ENCODE results near the gene KRTAP5-11. TPM values are rescaled to one million over a fixed set of nuclear protein-coding genes. Genes with fewer than 3 reads are reported as not detected.
"Not testable (repeated sequence)": the region's sequence is repeated elsewhere in the genome, so short reads cannot be mapped to it uniquely, and the experiment has no call there.

Gene KRTAP5-11
- total and polyA plus RNA-seq, 5 donors from 2014 or later: not detected

DNA sequence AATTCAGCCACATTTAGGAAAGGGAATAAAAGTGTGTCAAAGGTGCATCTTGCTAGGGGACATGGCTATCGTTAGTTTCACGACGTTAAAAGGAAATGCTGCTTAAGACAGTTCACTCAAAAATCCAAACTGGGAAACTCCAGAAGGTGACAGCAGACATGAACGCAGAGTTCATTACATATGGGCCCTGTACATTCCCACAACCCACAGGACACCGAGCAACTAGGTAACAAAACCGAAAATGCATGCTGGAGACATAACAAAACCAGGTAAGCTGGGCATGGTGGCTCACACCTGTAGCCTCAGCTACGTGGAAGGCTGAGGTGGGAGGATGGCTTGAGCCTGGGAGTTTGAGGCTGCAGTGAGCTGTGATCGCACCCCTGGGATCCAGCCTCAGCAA is 15.0 kb downstream of the KRTAP5-11 start:
- not testable (repeated sequence) for H3K4me1 ChIP-seq (ENCODE audit: control insufficient read depth, insufficient read depth, low read length, poor library complexity, severe bottlenecking); H3K4me1 Mint-ChIP-seq; H3K36me3 ChIP-seq (ENCODE audit: control insufficient read depth, insufficient read depth, low read length); H3K4me3 Mint-ChIP-seq; H3K36me3 Mint-ChIP-seq; H3K27me3 ChIP-seq (ENCODE audit: control insufficient read depth, insufficient read depth, low read length); H3K27ac ChIP-seq (ENCODE audit: insufficient read depth, low read length, poor library complexity, severe bottlenecking); H3K9me3 Mint-ChIP-seq; H3K27ac Mint-ChIP-seq; DNase-seq; ATAC-seq (ENCODE audit: low read depth in 2 of 2); H3K9me3 ChIP-seq (ENCODE audit: control insufficient read depth in 2 of 2, low read length in 2 of 2); H3K4me3 ChIP-seq (ENCODE audit: low read depth, low read length)
- peaks cover 23% of the 10 kb centered on the region for H3K27me3 Mint-ChIP-seq

- H3K27me3 ChIP-seq (ENCODE audit: control insufficient read depth, insufficient read depth, low read length); H3K36me3 Mint-ChIP-seq; H3K9me3 Mint-ChIP-seq; H3K4me3 Mint-ChIP-seq; H3K27ac Mint-ChIP-seq; H3K4me3 ChIP-seq (ENCODE audit: low read depth, low read length); H3K36me3 ChIP-seq (ENCODE audit: control insufficient read depth, insufficient read depth, low read length); H3K4me1 ChIP-seq (ENCODE audit: control insufficient read depth, insufficient read depth, low read length, poor library complexity, severe bottlenecking); DNase-seq; H3K9me3 ChIP-seq (ENCODE audit: control insufficient read depth in 2 of 2, low read length in 2 of 2); H3K4me1 Mint-ChIP-seq; ATAC-seq (ENCODE audit: low read depth in 2 of 2); H3K27ac ChIP-seq (ENCODE audit: insufficient read depth, low read length, poor library complexity, severe bottlenecking): not testable (repeated sequence)
- H3K27me3 Mint-ChIP-seq: peaks cover 23% of the 10 kb centered on the region
These were observed 15.8 kb downstream of the KRTAP5-11 start for GRCh38 chr11:71566626-71567599.

GRCh38 chr11:71566081-71566620 is 16.5 kb downstream of the KRTAP5-11 start:
- H3K27me3 Mint-ChIP-seq: peaks cover 28% of the 10 kb centered on the region
- peaks cover 13% of the 10 kb centered on the region for H3K27me3 ChIP-seq (ENCODE audit: control insufficient read depth, insufficient read depth, low read length)
- H3K4me3 ChIP-seq (ENCODE audit: low read depth, low read length): no peak overlapping the region
- no peak overlapping the region for H3K27ac Mint-ChIP-seq
- H3K4me1 Mint-ChIP-seq: peaks cover 0 to 3% (median 0%) of the 10 kb centered on the region in 4 donors
- no peak overlapping the region for H3K4me3 Mint-ChIP-seq
- no peaks in the 10 kb centered on the region for H3K36me3 ChIP-seq (ENCODE audit: control insufficient read depth, insufficient read depth, low read length)
- peaks cover 0 to 3% (median 0%) of the 10 kb centered on the region in 7 donors for H3K9me3 Mint-ChIP-seq
- DNase-seq (no peak), ATAC-seq (ENCODE audit: low read depth in 2 of 2) (no peak)
- no peak overlapping the region for H3K27ac ChIP-seq (ENCODE audit: insufficient read depth, low read length, poor library complexity, severe bottlenecking)
- H3K9me3 ChIP-seq (ENCODE audit: control insufficient read depth in 2 of 2, low read length in 2 of 2): no peaks in the 10 kb centered on the region
- no peaks in the 10 kb centered on the region for H3K4me1 ChIP-seq (ENCODE audit: control insufficient read depth, insufficient read depth, low read length, poor library complexity, severe bottlenecking)
- no peaks in the 10 kb centered on the region for H3K36me3 Mint-ChIP-seq

DNA sequence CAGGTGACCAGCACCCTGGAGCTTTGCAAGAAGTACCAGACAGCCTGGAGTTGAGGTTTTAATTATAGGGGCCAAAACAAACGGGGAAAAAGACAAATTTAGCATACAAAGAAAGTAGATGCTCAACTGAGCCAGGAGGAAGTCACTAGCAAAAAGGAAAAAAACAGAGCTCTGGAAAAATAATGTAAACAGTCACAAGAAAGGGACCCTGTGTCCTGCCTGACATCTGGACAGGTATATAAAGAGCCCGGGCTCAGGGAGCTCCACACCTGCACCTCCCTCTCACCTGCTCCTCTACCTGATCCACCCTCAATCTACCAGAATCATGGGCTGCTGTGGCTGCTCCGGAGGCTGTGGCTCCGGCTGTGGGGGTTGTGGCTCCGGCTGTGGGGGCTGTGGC is 17.4 kb downstream of the KRTAP5-11 start, which contains the start of gene KRTAP5-10:
KRTAP5-10 (plus strand) TSS at position 301 of the 400 bp plus-strand sequence; CDS start at position 326, 25 bp downstream.
- ATAC-seq (ENCODE audit: low read depth in 2 of 2): no peak
- Histone ChIP-seq H3K9me3 (ENCODE audit: control insufficient read depth in 2 of 2, low read length in 2 of 2) (no peaks in the 10 kb centered on the region), H3K27ac (ENCODE audit: insufficient read depth, low read length, poor library complexity, severe bottlenecking) (no peak within 1 kb of the TSS), H3K4me1 (ENCODE audit: control insufficient read depth, insufficient read depth, low read length, poor library complexity, severe bottlenecking) (no peaks in the 10 kb centered on the region), H3K4me3 (ENCODE audit: low read depth, low read length) (no peak within 1 kb of the TSS), H3K36me3 (ENCODE audit: control insufficient read depth, insufficient read depth, low read length) (no peaks in the 10 kb centered on the region), H3K27me3 (ENCODE audit: control insufficient read depth, insufficient read depth, low read length) (peaks cover 13% of the 10 kb centered on the region)
- H3K9me3 Mint-ChIP-seq: peaks cover 0 to 2% (median 0%) of the 10 kb centered on the region in 7 donors
- no peaks in the 10 kb centered on the region for H3K36me3 Mint-ChIP-seq
- DNase-seq: no peak
- H3K4me1 Mint-ChIP-seq: peaks cover 0 to 3% (median 0%) of the 10 kb centered on the region in 4 donors
- H3K4me3 Mint-ChIP-seq: no peak within 1 kb of the TSS
- peaks cover 29% of the 10 kb centered on the region for H3K27me3 Mint-ChIP-seq
- no peak within 1 kb of the TSS for H3K27ac Mint-ChIP-seq

- peaks cover 34% of the 10 kb centered on the region for H3K27me3 Mint-ChIP-seq
These were observed 18.2 kb downstream of the KRTAP5-11 start for GRCh38 chr11:71564430-71564829.

GRCh38 chr11:71563406-71563805 is 19.3 kb downstream of the KRTAP5-11 start:
- H3K27ac ChIP-seq (ENCODE audit: insufficient read depth, low read length, poor library complexity, severe bottlenecking): no peak overlapping the region
- H3K4me3 ChIP-seq (ENCODE audit: low read depth, low read length): no peak overlapping the region
- Mint-ChIP-seq H3K9me3 (peaks cover 0 to 2% (median 0%) of the 10 kb centered on the region in 7 donors), H3K27ac (no peak overlapping the region), H3K36me3 (no peaks in the 10 kb centered on the region), H3K4me3 (no peak overlapping the region), H3K27me3 (peaks cover 40% of the 10 kb centered on the region), H3K4me1 (peaks cover 0 to 3% (median 0%) of the 10 kb centered on the region in 4 donors)
- no peaks in the 10 kb centered on the region for H3K36me3 ChIP-seq (ENCODE audit: control insufficient read depth, insufficient read depth, low read length)
- peaks cover 13% of the 10 kb centered on the region for H3K27me3 ChIP-seq (ENCODE audit: control insufficient read depth, insufficient read depth, low read length)
- no peaks in the 10 kb centered on the region for H3K4me1 ChIP-seq (ENCODE audit: control insufficient read depth, insufficient read depth, low read length, poor library complexity, severe bottlenecking)
- ATAC-seq (ENCODE audit: low read depth in 2 of 2): no peak
- peak in 2 of 3 donors; percentile 8 to 35 for DNase-seq
- H3K9me3 ChIP-seq (ENCODE audit: control insufficient read depth in 2 of 2, low read length in 2 of 2): no peaks in the 10 kb centered on the region

More at GRCh38 chr11:71564430-71564829, 18.2 kb downstream of the KRTAP5-11 start:
- H3K4me3 Mint-ChIP-seq: no peak overlapping the region
- Histone ChIP-seq H3K36me3 (ENCODE audit: control insufficient read depth, insufficient read depth, low read length) (no peaks in the 10 kb centered on the region), H3K27me3 (ENCODE audit: control insufficient read depth, insufficient read depth, low read length) (peaks cover 13% of the 10 kb centered on the region), H3K27ac (ENCODE audit: insufficient read depth, low read length, poor library complexity, severe bottlenecking) (no peak overlapping the region), H3K4me1 (ENCODE audit: control insufficient read depth, insufficient read depth, low read length, poor library complexity, severe bottlenecking) (no peaks in the 10 kb centered on the region), H3K4me3 (ENCODE audit: low read depth, low read length) (no peak overlapping the region), H3K9me3 (ENCODE audit: control insufficient read depth in 2 of 2, low read length in 2 of 2) (no peaks in the 10 kb centered on the region)
- H3K4me1 Mint-ChIP-seq: peaks cover 0 to 3% (median 0%) of the 10 kb centered on the region in 4 donors
- ATAC-seq (ENCODE audit: low read depth in 2 of 2) (no peak), DNase-seq (no peak)
- H3K27ac Mint-ChIP-seq: no peak overlapping the region
- no peaks in the 10 kb centered on the region for H3K36me3 Mint-ChIP-seq
- H3K9me3 Mint-ChIP-seq: peaks cover 0 to 2% (median 0%) of the 10 kb centered on the region in 7 donors

- peaks cover 0 to 2% (median 0%) of the 10 kb centered on the region in 7 donors for H3K9me3 Mint-ChIP-seq
These were observed 20.6 kb downstream of the KRTAP5-11 start for GRCh38 chr11:71562120-71562519.

More at GRCh38 chr11:71562120-71562519, 20.6 kb downstream of the KRTAP5-11 start:
- Histone ChIP-seq H3K9me3 (ENCODE audit: control insufficient read depth in 2 of 2, low read length in 2 of 2) (no peaks in the 10 kb centered on the region), H3K4me1 (ENCODE audit: control insufficient read depth, insufficient read depth, low read length, poor library complexity, severe bottlenecking) (no peaks in the 10 kb centered on the region), H3K4me3 (ENCODE audit: low read depth, low read length) (no peak overlapping the region), H3K27me3 (ENCODE audit: control insufficient read depth, insufficient read depth, low read length) (peaks cover 15% of the 10 kb centered on the region), H3K36me3 (ENCODE audit: control insufficient read depth, insufficient read depth, low read length) (no peaks in the 10 kb centered on the region), H3K27ac (ENCODE audit: insufficient read depth, low read length, poor library complexity, severe bottlenecking) (no peak overlapping the region)
- Mint-ChIP-seq H3K27me3 (peaks cover 40% of the 10 kb centered on the region), H3K4me1 (peaks cover 0 to 3% (median 0%) of the 10 kb centered on the region in 4 donors), H3K4me3 (no peak overlapping the region), H3K27ac (no peak overlapping the region), H3K36me3 (no peaks in the 10 kb centered on the region)
- DNase-seq: no peak
- no peak for ATAC-seq (ENCODE audit: low read depth in 2 of 2)

Data from CD4-positive, CD25-positive, alpha-beta regulatory T cell (primary cell).